Nephron progenitor cell (in vitro differentiated cells): ENCODE results near the gene PRKCZ.
A peak's percentile ranks its signal among the peaks of the same experiment; 100 is the strongest.

ENCODE experiments used
- DNase-seq: peaks from one replicate; pipeline ENCODE4 v3.0.0; 2021
- H3K27ac Mint-ChIP-seq: 2 replicates; pipeline ENCODE4 v1.8.0; 2021; ENCODE audit warnings: mild to moderate bottlenecking, moderate library complexity, mixed read lengths
- H3K27me3 Mint-ChIP-seq: 2 replicates; pipeline ENCODE4 v1.8.0; 2021; ENCODE audit warnings: mild to moderate bottlenecking, low read depth, mixed read lengths; ENCODE audit not compliant: poor library complexity
- H3K36me3 Mint-ChIP-seq: 2 replicates; pipeline ENCODE4 v1.8.0; 2021; ENCODE audit warnings: low read depth, mixed read lengths
- H3K4me1 Mint-ChIP-seq: 2 replicates; pipeline ENCODE4 v1.8.0; 2021; ENCODE audit warnings: mixed read lengths
- H3K4me3 Mint-ChIP-seq: 2 replicates; pipeline ENCODE4 v1.8.0; 2021; ENCODE audit warnings: mild to moderate bottlenecking, moderate library complexity, mixed read lengths
- H3K9me3 Mint-ChIP-seq: 2 replicates; pipeline ENCODE4 v1.8.0; 2021; ENCODE audit warnings: mild to moderate bottlenecking, moderate library complexity, mixed read lengths
- TF ChIP-seq, protein P1 (sequence below): fragments of 200-600 bp; sonication (generic); IDR thresholded peaks from 2 replicates; pipeline ENCODE4 v1.5.0; 2021; ENCODE audit warnings: antibody characterized with exemption

PRKCZ gene

GRCh38 chr1:2181271-2181670 is 131.1 kb downstream of the PRKCZ start:
- H3K4me1 Mint-ChIP-seq, result peaks cover 33% of the 10 kb centered on the region
- TF ChIP-seq, protein P1, sequence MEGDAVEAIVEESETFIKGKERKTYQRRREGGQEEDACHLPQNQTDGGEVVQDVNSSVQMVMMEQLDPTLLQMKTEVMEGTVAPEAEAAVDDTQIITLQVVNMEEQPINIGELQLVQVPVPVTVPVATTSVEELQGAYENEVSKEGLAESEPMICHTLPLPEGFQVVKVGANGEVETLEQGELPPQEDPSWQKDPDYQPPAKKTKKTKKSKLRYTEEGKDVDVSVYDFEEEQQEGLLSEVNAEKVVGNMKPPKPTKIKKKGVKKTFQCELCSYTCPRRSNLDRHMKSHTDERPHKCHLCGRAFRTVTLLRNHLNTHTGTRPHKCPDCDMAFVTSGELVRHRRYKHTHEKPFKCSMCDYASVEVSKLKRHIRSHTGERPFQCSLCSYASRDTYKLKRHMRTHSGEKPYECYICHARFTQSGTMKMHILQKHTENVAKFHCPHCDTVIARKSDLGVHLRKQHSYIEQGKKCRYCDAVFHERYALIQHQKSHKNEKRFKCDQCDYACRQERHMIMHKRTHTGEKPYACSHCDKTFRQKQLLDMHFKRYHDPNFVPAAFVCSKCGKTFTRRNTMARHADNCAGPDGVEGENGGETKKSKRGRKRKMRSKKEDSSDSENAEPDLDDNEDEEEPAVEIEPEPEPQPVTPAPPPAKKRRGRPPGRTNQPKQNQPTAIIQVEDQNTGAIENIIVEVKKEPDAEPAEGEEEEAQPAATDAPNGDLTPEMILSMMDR, result no peak
- peaks cover 26% of the 10 kb centered on the region for H3K36me3 Mint-ChIP-seq
- no peak overlapping the region for H3K4me3 Mint-ChIP-seq
- no peaks in the 10 kb centered on the region for H3K27me3 Mint-ChIP-seq
- no peaks in the 10 kb centered on the region for H3K9me3 Mint-ChIP-seq
- DNase-seq, result no peak
- no peak overlapping the region for H3K27ac Mint-ChIP-seq

DNA sequence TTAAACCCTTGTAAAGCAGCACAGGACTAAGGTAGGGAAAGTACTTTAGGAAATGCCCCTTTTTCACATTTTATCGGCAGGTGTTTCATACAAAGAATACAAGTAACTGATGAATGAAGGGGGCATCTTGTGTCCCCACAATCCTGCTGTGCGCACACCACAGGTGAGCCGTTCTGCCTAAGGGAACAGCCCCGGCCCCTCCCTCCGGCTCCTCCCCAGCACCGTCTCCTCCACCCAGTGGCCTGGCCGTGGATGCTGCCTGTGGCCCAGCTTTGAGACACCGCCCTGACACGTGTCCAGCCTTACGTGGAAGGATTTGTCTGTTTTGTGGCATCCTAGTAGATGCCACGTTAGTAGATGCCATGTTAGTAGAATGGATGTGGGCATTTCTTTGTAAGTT is 131.5 kb downstream of the PRKCZ start:
- H3K9me3 Mint-ChIP-seq, result no peaks in the 10 kb centered on the region
- H3K36me3 Mint-ChIP-seq, result peaks cover 25% of the 10 kb centered on the region
- DNase-seq, result no peak
- no peaks in the 10 kb centered on the region for H3K27me3 Mint-ChIP-seq
- no peak overlapping the region for H3K27ac Mint-ChIP-seq
- H3K4me3 Mint-ChIP-seq, result no peak overlapping the region
- H3K4me1 Mint-ChIP-seq, result peaks cover 32% of the 10 kb centered on the region
- TF ChIP-seq, protein P1, result no peak

GRCh38 chr1:2182376-2182775 is 132.2 kb downstream of the PRKCZ start:
- Mint-ChIP-seq H3K9me3 (no peaks in the 10 kb centered on the region), H3K27ac (peak overlapping the region; percentile 52), H3K27me3 (no peaks in the 10 kb centered on the region), H3K36me3 (peaks cover 25% of the 10 kb centered on the region), H3K4me1 (peaks cover 32% of the 10 kb centered on the region), H3K4me3 (no peak overlapping the region)
- TF ChIP-seq, protein P1, result no peak
- no peak for DNase-seq

DNA sequence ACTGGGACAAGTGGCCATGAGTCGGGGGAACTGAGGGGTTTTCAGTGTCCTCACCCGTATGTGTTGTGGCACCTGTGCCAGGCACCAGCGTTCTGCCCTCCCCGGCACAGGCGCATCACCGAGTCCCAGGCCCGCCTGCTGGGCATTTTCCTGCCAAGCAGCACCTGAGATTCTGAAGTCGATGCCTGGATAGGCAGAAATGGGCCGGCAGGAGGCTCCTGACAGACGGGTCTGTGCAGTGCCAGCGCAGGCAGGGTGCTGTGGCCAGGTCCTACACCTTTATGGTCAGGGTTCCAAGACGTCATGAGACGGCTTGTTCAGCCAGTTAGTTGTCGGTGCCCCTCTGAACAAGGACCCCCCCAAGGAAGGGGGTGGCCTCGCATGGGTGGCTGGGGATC is 133.7 kb downstream of the PRKCZ start:
- H3K27ac Mint-ChIP-seq, result peak overlapping the region; percentile 54
- peaks cover 25% of the 10 kb centered on the region for H3K36me3 Mint-ChIP-seq
- TF ChIP-seq, protein P1, result no peak
- no peaks in the 10 kb centered on the region for H3K9me3 Mint-ChIP-seq
- no peak for DNase-seq
- H3K4me3 Mint-ChIP-seq, result no peak overlapping the region
- H3K4me1 Mint-ChIP-seq, result peaks cover 27% of the 10 kb centered on the region
- no peaks in the 10 kb centered on the region for H3K27me3 Mint-ChIP-seq

DNA sequence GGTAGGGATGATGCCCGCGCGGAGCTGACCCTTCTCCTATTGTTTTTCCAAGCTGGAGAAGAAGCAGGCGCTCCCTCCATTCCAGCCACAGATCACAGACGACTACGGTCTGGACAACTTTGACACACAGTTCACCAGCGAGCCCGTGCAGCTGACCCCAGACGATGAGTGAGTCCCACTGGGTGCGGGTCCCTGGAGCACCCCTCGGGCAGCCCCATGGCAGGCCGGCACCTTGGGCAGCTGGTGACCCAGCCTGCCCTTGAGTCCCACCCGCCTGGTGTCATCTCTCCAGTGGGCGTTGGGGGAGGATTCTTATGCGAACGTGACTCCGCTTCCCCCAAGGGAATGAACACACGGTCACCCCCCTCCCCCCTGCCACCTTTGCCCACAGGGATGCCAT is 134.3 kb downstream of the PRKCZ start:
- no peak overlapping the region for H3K4me3 Mint-ChIP-seq
- no peak for DNase-seq
- H3K9me3 Mint-ChIP-seq, result no peaks in the 10 kb centered on the region
- TF ChIP-seq, protein P1, result no peak
- peaks cover 26% of the 10 kb centered on the region for H3K4me1 Mint-ChIP-seq
- H3K27me3 Mint-ChIP-seq, result no peaks in the 10 kb centered on the region
- no peak overlapping the region for H3K27ac Mint-ChIP-seq
- peaks cover 24% of the 10 kb centered on the region for H3K36me3 Mint-ChIP-seq

DNA sequence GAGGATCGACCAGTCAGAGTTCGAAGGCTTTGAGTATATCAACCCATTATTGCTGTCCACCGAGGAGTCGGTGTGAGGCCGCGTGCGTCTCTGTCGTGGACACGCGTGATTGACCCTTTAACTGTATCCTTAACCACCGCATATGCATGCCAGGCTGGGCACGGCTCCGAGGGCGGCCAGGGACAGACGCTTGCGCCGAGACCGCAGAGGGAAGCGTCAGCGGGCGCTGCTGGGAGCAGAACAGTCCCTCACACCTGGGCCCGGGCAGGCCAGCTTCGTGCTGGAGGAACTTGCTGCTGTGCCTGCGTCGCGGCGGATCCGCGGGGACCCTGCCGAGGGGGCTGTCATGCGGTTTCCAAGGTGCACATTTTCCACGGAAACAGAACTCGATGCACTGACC is 134.7 kb downstream of the PRKCZ start:
- H3K27me3 Mint-ChIP-seq, result no peaks in the 10 kb centered on the region
- peaks cover 26% of the 10 kb centered on the region for H3K4me1 Mint-ChIP-seq
- H3K27ac Mint-ChIP-seq, result no peak overlapping the region
- DNase-seq, result no peak
- H3K36me3 Mint-ChIP-seq, result peaks cover 20% of the 10 kb centered on the region
- no peaks in the 10 kb centered on the region for H3K9me3 Mint-ChIP-seq
- H3K4me3 Mint-ChIP-seq, result no peak overlapping the region
- TF ChIP-seq, protein P1, result no peak
